Prostate gland (tissue), 2 donors: ENCODE measurements around the gene CTXND1.

ENCODE experiments used
- CTCF ChIP-seq, 4 experiments: fragments of 200-600 bp in 2 of 4; fragments of 450-650 bp in 2 of 4; sonication (generic) in 2 of 4; IDR thresholded peaks; 1 replicate in 3 of 4; 2 replicates in 1 of 4; pipeline ENCODE4 v1.5.1; 2016 to 2019; ENCODE audit warnings: antibody characterized with exemption in 4 of 4, mild to moderate bottlenecking in 2 of 4, moderate library complexity in 2 of 4
- POLR2A ChIP-seq: fragments of 450-650 bp; IDR thresholded peaks from one replicate; pipeline ENCODE4 v1.6.1; 2016; ENCODE audit warnings: antibody characterized with exemption, mild to moderate bottlenecking

- no peak for TF ChIP-seq CTCF (IDR thresholded peaks at IDR 0.05)
- no peak for TF ChIP-seq POLR2A
Measured at GRCh38 chr15:80203361-80203885, 48.6 kb downstream of the CTXND1 start.
